Measurements from ENCODE around the gene LINGO4. TPM values are rescaled to one million over a fixed set of nuclear protein-coding genes. Genes with fewer than 3 reads are reported as not detected.

LINGO4 gene, protein sequence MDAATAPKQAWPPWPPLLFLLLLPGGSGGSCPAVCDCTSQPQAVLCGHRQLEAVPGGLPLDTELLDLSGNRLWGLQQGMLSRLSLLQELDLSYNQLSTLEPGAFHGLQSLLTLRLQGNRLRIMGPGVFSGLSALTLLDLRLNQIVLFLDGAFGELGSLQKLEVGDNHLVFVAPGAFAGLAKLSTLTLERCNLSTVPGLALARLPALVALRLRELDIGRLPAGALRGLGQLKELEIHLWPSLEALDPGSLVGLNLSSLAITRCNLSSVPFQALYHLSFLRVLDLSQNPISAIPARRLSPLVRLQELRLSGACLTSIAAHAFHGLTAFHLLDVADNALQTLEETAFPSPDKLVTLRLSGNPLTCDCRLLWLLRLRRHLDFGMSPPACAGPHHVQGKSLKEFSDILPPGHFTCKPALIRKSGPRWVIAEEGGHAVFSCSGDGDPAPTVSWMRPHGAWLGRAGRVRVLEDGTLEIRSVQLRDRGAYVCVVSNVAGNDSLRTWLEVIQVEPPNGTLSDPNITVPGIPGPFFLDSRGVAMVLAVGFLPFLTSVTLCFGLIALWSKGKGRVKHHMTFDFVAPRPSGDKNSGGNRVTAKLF
- under 1 TPM; 0.08 to 0.13 TPM for total RNA-seq

- ChIA-PET CTCF (interaction anchor here (0.7 kb wide), 1 partner anchor 85 kb away, joined by 3 read pairs; no protein-coding TSS in a partner anchor), POLR2A (no interaction called here)
These were observed at the start of gene LINGO4 for GRCh38 chr1:151805066-151805820. Gene LINGO4 (minus strand): TSS chr1:151805419. CDS start chr1:151802704, 2,715 bp downstream.

- CTCF ChIA-PET: no interaction called here
- POLR2A ChIA-PET: interaction anchor here (0.7 kb wide), 1 partner anchor 84 kb away, joined by 3 read pairs; no protein-coding TSS in a partner anchor
These were observed 49.4 kb upstream of the LINGO4 start for GRCh38 chr1:151854658-151855057.

DNA sequence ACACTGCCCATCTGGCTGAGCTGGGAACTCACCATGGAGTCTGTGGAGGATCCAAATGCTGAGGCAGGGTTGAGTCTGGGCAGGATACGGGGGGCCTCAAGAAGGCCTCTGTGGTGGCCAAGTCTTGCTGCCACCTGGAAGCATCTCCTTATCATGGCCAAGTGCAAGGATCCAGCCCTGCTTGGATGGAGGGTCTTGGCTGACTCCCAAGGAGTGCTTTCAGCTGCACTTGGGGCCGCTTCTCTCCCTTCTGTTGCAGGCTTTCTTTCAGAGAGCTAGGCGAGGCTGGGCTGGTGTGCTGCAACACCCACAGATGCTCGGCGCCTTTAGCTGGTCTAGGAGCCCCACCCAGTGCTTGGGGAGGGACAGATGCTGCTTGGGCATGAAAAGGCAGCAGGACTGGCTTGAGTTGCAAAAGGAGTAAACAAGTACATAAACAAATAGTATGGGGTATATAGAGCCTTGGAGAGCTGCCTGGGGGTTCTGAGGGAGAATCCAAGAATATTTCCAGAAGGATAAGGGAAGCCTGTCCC, 48.3 kb upstream of the LINGO4 start, which contains the start of gene THEM5:
Gene THEM5 (minus strand): TSS at position 302 of the 533 bp plus-strand sequence. CDS start 147 bp downstream, at position 155.
- ChIA-PET CTCF (interaction anchor here (0.6 to 1.1 kb wide), 2 partner anchors 12 to 13 kb away, joined by 3 to 5 read pairs; partner anchors contain the start of gene C2CD4D), POLR2A (no interaction called here)

DNA sequence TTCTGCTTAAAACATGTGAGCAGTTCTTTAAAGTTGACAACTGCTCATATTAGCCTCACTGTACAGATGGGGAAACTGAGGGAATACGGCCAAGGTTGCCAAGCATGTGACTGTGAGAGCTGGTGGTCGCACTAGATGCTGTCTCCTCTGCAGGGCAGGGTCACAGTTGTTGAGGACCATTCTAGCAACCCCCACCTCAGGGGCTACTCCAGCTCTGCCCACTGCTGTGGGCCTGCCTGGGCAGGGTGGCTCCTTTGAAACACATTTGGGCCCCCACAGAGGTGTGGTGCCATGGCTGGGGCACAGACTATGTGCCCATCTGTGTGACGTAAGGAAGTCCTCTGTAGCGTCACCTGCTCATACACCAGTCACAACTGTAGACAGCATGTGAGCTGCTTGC, 47.5 kb upstream of the LINGO4 start:
- POLR2A ChIA-PET: interaction anchor here (1.0 kb wide), 1 partner anchor 13 kb away, joined by 4 read pairs; the partner anchor contains the start of gene C2CD4D
- CTCF ChIA-PET: no interaction called here

GRCh38 chr1:151851886-151852285, 46.7 kb upstream of the LINGO4 start:
- ChIA-PET CTCF (interaction anchor here (0.6 kb wide), 1 partner anchor 27 kb away, joined by 3 read pairs; no protein-coding TSS in a partner anchor), POLR2A (interaction anchor here (1.0 kb wide), 1 partner anchor 12 kb away, joined by 4 read pairs; the partner anchor contains the start of gene C2CD4D)

DNA sequence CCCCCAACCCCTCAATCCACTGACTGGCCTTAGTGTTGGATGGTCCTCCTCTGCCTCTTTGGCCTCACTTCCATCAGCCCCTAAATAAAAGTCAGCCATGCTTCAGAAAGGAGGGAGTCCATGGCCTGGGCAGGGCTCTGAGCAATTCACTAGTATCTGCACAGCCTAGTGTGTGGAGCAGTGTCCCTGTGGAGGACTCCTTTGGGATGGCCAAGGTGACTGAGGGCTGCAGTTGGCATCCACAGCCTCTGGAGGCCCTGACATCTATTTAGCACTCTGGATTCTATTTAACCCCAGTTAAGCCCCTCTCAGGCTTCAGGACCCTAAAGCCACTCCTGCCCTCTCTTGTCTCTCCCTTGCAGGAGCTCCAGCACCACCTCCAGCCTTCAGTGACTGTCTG, 44.7 kb upstream of the LINGO4 start:
- ChIA-PET POLR2A (no interaction called here), CTCF (interaction anchor here (1.9 kb wide), 1 partner anchor 13 kb away, joined by 5 read pairs; no protein-coding TSS in a partner anchor)

- POLR2A ChIA-PET: interaction anchor here (1.6 kb wide), 1 partner anchor 9 kb away, joined by 10 read pairs; the partner anchor contains the start of gene C2CD4D
- CTCF ChIA-PET: interaction anchor here (1.3 to 1.9 kb wide), 4 partner anchors 9 to 13 kb away, joined by 4 to 5 read pairs (median 4); partner anchors contain the start of gene C2CD4D
These were observed 43.9 kb upstream of the LINGO4 start for GRCh38 chr1:151849126-151849525.

DNA sequence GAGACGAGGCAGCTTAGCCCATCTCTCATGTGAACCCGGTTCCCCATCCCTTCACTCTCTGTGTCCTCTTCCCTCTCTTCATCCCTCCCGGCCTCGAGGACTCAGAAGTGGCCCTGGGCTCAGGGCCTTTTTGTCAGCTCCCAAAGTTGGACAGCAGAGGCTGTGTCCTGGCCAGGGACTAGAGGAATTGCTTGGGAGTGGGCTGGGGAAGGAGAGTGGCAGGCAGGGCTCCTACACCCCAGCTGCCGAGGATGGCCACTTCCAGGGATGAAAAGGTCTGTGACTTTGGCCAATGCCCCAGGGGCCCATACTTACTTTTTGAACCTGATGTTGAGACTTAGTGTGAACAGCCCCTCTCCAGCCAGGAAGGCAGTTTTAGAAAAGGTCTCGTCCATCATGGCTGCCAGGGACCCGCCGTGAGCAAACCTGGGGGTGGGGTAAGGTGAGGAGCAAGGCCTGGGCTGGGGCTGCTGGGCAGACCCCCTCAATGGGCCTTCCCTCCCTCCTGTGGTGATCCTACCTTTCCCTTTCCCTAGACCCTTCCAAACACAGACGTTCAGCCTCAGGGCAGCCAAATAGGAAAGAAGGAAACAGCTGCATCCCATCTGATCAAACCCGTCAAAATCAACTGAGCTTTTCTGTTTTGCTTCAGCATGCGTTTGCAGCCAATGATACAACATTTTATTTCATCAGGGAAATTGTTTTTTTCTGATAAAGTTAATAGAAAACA, 42.8 kb upstream of the LINGO4 start:
- ChIA-PET POLR2A (interaction anchor here (1.6 kb wide), 1 partner anchor 8 kb away, joined by 10 read pairs; the partner anchor contains the start of gene C2CD4D), CTCF (interaction anchor here (1.3 to 1.9 kb wide), 4 partner anchors 8 to 12 kb away, joined by 4 to 5 read pairs (median 4); partner anchors contain the start of gene C2CD4D)

- POLR2A ChIA-PET: interaction anchor here (0.6 to 1.1 kb wide), 2 partner anchors 84 to 85 kb away, joined by 3 to 5 read pairs; partner anchors contain the start of gene MRPL9
These were observed 41.5 kb upstream of the LINGO4 start for GRCh38 chr1:151846686-151847237.

DNA sequence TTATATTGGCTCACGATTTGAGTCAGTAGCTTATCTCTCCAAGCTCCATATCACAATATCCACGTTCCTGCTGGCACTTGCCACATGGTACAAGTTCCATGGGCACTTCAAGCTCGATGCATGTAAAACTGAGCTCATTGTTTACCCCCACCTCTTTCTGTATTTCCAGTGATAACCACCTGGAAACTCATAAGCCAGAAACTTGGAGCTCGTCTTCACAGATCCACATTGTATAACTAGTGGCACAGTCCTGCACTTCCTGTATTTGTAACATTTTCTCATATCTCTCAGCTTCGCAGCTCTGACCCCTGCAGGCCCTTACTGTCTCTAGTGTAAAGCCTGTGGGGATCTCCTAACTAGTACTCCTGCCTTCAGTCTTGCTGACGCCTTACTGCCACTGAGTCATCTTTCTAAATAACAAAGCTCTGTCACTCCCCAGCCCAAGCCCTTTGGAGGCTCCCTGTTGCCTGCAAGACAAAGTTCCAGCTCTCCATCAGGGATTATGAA, 40.9 kb upstream of the LINGO4 start:
- ChIA-PET POLR2A (interaction anchor here (0.8 to 1.1 kb wide), 2 partner anchors 12 to 83 kb away, joined by 3 to 5 read pairs; partner anchors contain the start of gene MRPL9), CTCF (interaction anchor here (0.8 to 1.2 kb wide), 3 partner anchors 8 to 25 kb away, joined by 3 to 5 read pairs (median 3); no protein-coding TSS in a partner anchor)

More at GRCh38 chr1:151846686-151847237, 41.5 kb upstream of the LINGO4 start:
- CTCF ChIA-PET: interaction anchor here (1.2 kb wide), 1 partner anchor 24 kb away, joined by 5 read pairs; no protein-coding TSS in a partner anchor

DNA sequence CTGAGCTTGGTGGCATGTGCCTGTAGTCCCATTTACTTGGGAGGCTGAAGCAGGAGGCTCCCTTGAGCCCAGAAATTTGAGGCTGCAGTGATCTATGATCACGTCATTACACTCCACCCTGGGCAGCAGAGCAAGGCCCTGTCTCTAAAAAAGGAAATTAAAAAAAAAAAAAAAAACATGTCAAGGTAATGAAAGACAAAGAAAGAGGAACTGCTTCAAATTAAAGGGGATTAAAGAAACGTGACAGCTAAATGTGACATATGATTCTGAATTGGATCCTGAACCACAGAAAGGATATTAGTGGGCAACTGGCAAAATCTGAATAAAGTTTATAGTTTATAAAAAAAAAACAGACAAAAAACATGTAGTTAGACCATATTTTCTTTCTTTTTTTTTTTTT, 38.2 kb upstream of the LINGO4 start:
- POLR2A ChIA-PET: interaction anchor here (0.7 kb wide), 1 partner anchor 654 kb away, joined by 3 read pairs; no protein-coding TSS in a partner anchor

GRCh38 chr1:151841141-151841540, 35.9 kb upstream of the LINGO4 start:
- ChIA-PET POLR2A (interaction anchor here (1.5 to 2.3 kb wide), 2 partner anchors 7 to 11 kb away, joined by 4 to 10 read pairs; no protein-coding TSS in a partner anchor), CTCF (no interaction called here)

More for the DNA sequence above, 38.2 kb upstream of the LINGO4 start:
- CTCF ChIA-PET: interaction anchor here (0.7 kb wide), 2 partner anchors 79 to 184 kb away, joined by 3 to 4 read pairs; no protein-coding TSS in a partner anchor

DNA sequence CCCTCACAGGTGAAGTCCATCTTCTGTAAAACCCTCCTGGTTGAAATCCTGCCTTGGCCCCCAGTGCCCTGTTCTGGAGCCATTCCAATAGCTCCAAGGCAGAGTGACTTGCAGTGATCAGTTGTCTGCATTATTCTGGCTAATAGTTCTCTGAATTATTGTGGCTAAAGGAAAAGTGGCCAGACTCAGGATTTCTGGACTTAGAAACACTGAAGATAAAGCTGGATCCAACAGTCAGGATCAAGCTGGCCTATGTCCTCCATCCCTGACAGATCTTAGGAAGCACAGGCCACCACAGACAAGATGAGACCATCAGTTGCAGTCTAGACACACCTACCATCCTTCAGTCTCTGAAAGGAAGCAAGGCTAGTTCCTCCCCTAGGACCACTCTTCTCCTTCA, 35.2 kb upstream of the LINGO4 start:
- POLR2A ChIA-PET: interaction anchor here (0.6 to 2.3 kb wide), 8 partner anchors 8 to 346 kb away, joined by 3 to 11 read pairs (median 4); partner anchors contain the start of genes MRPL9, RORC, TDRKH and THEM4
- CTCF ChIA-PET: interaction anchor here (1.0 to 1.7 kb wide), 2 partner anchors 8 to 13 kb away, joined by 4 to 5 read pairs; partner anchors contain the start of gene THEM5

- CTCF ChIA-PET: interaction anchor here (1.0 to 1.7 kb wide), 3 partner anchors 9 to 38 kb away, joined by 3 to 5 read pairs (median 4); partner anchors contain the start of gene THEM5
- POLR2A ChIA-PET: interaction anchor here (0.6 to 2.3 kb wide), 12 partner anchors 9 to 345 kb away, joined by 3 to 17 read pairs (median 4); partner anchors contain the start of genes MRPL9, RORC, TDRKH and THEM4
These were observed 34.5 kb upstream of the LINGO4 start, which contains the start of gene C2CD4D for GRCh38 chr1:151839457-151840403. Gene C2CD4D (minus strand): TSS chr1:151839820. CDS start chr1:151838989, 831 bp downstream.

GRCh38 chr1:151839082-151839412, 33.8 kb upstream of the LINGO4 start:
- ChIA-PET POLR2A (interaction anchor here (0.6 to 2.3 kb wide), 6 partner anchors 9 to 186 kb away, joined by 3 to 10 read pairs (median 4); partner anchors contain the start of genes TDRKH and THEM4), CTCF (interaction anchor here (1.4 to 1.7 kb wide), 2 partner anchors 9 to 38 kb away, joined by 3 to 4 read pairs; no protein-coding TSS in a partner anchor)

Data from activated CD8-positive, alpha-beta memory T cell treated with anti-CD3 and anti-CD28 coated beads for 36 hours (primary cell).